RWPE2 (cell line): ENCODE data around the gene CHRM5.

ENCODE experiments used
- ATAC-seq: fragments of 200-7000 bp; cut with Tn5 transposase; 3 replicates; pipeline ENCODE4 v1.9.1; 2021; ENCODE audit warnings: low read depth
- DNase-seq: peaks from one replicate; pipeline ENCODE4 v3.0.0-alpha.2; 2020; ENCODE audit warnings: low spot score
- H3K27ac ChIP-seq: fragments of 450-650 bp; 2 replicates; pipeline ENCODE4 v1.5.1; 2017; ENCODE audit warnings: mild to moderate bottlenecking; ENCODE audit not compliant: poor library complexity, severe bottlenecking
- H3K27me3 ChIP-seq: fragments of 250-450 bp; sonication (Bioruptor Pico); 2 replicates; pipeline ENCODE4 v1.5.1; 2021; ENCODE audit warnings: mild to moderate bottlenecking, moderate library complexity; ENCODE audit not compliant: insufficient read depth, poor library complexity, severe bottlenecking
- H3K36me3 ChIP-seq: fragments of 250-450 bp; sonication (Bioruptor Pico); 2 replicates; pipeline ENCODE4 v1.5.1; 2020; ENCODE audit warnings: low read depth, mild to moderate bottlenecking, moderate library complexity
- H3K4me1 ChIP-seq: fragments of 250-450 bp; sonication (Bioruptor Pico); 2 replicates; pipeline ENCODE4 v1.5.1; 2021; ENCODE audit warnings: mild to moderate bottlenecking, moderate library complexity; ENCODE audit not compliant: insufficient read depth, poor library complexity, severe bottlenecking
- H3K4me3 ChIP-seq: fragments of 250-450 bp; sonication (Bioruptor Pico); 2 replicates; pipeline ENCODE4 v1.5.1; 2021; ENCODE audit warnings: mild to moderate bottlenecking, moderate library complexity; ENCODE audit not compliant: severe bottlenecking
- H3K9me3 ChIP-seq: fragments of 250-450 bp; sonication (Bioruptor Pico); 2 replicates; pipeline ENCODE4 v1.5.1; 2021; ENCODE audit warnings: mild to moderate bottlenecking, moderate library complexity; ENCODE audit not compliant: severe bottlenecking
- CTCF ChIP-seq: fragments of 450-650 bp; IDR thresholded peaks from one replicate; pipeline ENCODE4 v1.5.1; 2017; ENCODE audit warnings: mild to moderate bottlenecking, moderate library complexity; ENCODE audit not compliant: poor library complexity, severe bottlenecking

The CHRM5 gene

DNA sequence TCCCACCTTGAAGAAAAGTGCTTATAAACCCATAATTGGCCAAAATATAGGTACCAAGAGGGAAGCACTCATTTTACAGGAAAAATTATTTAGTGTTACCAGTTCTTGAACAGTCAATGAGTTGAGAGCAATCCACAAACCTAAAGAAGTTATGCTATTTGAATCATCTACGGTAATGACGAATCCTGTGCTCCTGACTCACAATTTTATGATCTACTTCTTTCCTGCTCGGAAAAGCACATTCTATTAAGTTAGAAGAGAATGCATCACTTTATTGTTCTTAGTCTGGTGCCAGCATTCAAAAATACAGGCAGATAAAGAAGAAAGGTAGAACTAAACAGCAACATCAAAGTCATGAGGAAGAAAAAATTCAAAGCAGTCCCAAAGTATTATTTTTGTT is 33.2 kb downstream of the CHRM5 start:
- peak overlapping the region; percentile 1 for H3K27ac ChIP-seq
- H3K27me3 ChIP-seq, result no peaks in the 10 kb centered on the region
- TF ChIP-seq CTCF, result no peak
- no peak overlapping the region for H3K4me3 ChIP-seq
- DNase-seq, result no peak
- H3K4me1 ChIP-seq, result peaks cover 9% of the 10 kb centered on the region
- H3K36me3 ChIP-seq, result no peaks in the 10 kb centered on the region
- ATAC-seq, result peak; percentile 87
- H3K9me3 ChIP-seq, result no peaks in the 10 kb centered on the region

GRCh38 chr15:34006381-34006780 is 38.1 kb downstream of the CHRM5 start:
- H3K36me3 ChIP-seq, result no peaks in the 10 kb centered on the region

DNA sequence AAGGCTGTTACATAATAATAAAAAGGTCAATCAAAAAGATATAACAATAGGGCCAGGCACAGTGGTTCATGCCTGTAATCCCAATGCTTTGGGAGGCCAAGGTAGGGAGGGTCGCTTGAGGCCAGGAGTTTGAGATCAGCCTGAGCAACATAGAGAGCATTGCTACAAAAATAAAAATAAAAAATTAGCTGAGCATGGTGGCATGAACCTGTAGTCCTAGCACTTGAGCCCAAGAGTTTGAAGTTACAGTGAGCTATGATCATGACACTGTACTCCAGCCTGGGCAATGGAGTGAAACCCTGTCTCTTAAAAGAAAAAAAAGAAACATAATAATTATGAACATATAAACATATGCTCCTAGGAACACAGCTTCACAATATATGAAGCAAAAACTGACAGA is 41.4 kb downstream of the CHRM5 start:
- DNase-seq (no peak), ATAC-seq (no peak)
- Histone ChIP-seq H3K4me3 (no peak overlapping the region), H3K27me3 (no peaks in the 10 kb centered on the region), H3K36me3 (no peaks in the 10 kb centered on the region), H3K9me3 (no peaks in the 10 kb centered on the region), H3K27ac (no peak overlapping the region), H3K4me1 (no peaks in the 10 kb centered on the region)
- no peak for TF ChIP-seq CTCF

More at GRCh38 chr15:34006381-34006780, 38.1 kb downstream of the CHRM5 start:
- DNase-seq (no peak), ATAC-seq (no peak)
- Histone ChIP-seq H3K27me3 (no peaks in the 10 kb centered on the region), H3K27ac (no peak overlapping the region), H3K4me1 (peaks cover 6% of the 10 kb centered on the region), H3K4me3 (no peak overlapping the region), H3K9me3 (no peaks in the 10 kb centered on the region)
- no peak for TF ChIP-seq CTCF

DNA sequence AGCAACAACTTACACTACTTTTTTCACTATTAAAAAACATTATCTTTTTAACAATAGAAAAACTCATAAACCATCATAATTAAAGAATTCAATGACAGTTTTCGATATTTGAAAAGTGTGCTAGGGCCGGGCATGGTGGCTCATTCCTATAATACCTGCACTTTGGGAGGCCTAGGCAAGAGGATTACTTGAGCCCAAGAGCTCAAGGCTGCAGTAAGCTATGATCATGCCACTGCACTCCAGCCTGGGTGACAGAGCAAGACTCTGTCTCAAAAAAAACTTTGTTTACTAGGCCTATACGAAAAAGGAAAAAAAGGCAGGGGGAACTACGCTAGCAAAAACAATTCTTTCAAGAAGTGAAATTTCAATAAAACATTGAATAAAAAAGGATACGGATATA is 42.6 kb downstream of the CHRM5 start:
- DNase-seq (no peak), ATAC-seq (no peak)
- TF ChIP-seq CTCF, result no peak
- no peaks in the 10 kb centered on the region for H3K4me1 ChIP-seq
- no peaks in the 10 kb centered on the region for H3K9me3 ChIP-seq
- H3K27me3 ChIP-seq, result no peaks in the 10 kb centered on the region
- H3K4me3 ChIP-seq, result no peak overlapping the region
- no peaks in the 10 kb centered on the region for H3K36me3 ChIP-seq
- H3K27ac ChIP-seq, result no peak overlapping the region

GRCh38 chr15:34011481-34011880 is 43.2 kb downstream of the CHRM5 start:
- Histone ChIP-seq H3K27ac (no peak overlapping the region), H3K9me3 (no peaks in the 10 kb centered on the region), H3K36me3 (no peaks in the 10 kb centered on the region), H3K4me3 (no peak overlapping the region), H3K27me3 (no peaks in the 10 kb centered on the region), H3K4me1 (no peaks in the 10 kb centered on the region)
- ATAC-seq (no peak), DNase-seq (no peak)
- no peak for TF ChIP-seq CTCF
